ENCODE results near the gene MAST2. TPM values are rescaled to one million over a fixed set of nuclear protein-coding genes. Genes with fewer than 3 reads are reported as not detected.
"Not testable (repeated sequence)": the region's sequence is repeated elsewhere in the genome, so short reads cannot be mapped to it uniquely, and the experiment has no call there.

MAST2 gene
- total and polyA plus RNA-seq, 2 experiments from 2014 or later: 44.8 to 79.2 TPM

- no peaks in the 10 kb centered on the region for H3K27me3 ChIP-seq
- H3K36me3 ChIP-seq: no peaks in the 10 kb centered on the region
- H3K4me3 ChIP-seq: no peak overlapping the region
- no peak overlapping the region for H3K27ac ChIP-seq
- DNase-seq (ENCODE audit: low read depth in 1 of 2, low spot score in 1 of 2): no peak
- TF ChIP-seq, protein P1, sequence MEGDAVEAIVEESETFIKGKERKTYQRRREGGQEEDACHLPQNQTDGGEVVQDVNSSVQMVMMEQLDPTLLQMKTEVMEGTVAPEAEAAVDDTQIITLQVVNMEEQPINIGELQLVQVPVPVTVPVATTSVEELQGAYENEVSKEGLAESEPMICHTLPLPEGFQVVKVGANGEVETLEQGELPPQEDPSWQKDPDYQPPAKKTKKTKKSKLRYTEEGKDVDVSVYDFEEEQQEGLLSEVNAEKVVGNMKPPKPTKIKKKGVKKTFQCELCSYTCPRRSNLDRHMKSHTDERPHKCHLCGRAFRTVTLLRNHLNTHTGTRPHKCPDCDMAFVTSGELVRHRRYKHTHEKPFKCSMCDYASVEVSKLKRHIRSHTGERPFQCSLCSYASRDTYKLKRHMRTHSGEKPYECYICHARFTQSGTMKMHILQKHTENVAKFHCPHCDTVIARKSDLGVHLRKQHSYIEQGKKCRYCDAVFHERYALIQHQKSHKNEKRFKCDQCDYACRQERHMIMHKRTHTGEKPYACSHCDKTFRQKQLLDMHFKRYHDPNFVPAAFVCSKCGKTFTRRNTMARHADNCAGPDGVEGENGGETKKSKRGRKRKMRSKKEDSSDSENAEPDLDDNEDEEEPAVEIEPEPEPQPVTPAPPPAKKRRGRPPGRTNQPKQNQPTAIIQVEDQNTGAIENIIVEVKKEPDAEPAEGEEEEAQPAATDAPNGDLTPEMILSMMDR (IDR thresholded peaks at IDR 0.05; ENCODE audit: low read depth, low read length): no peak
- H3K4me1 ChIP-seq (ENCODE audit: low read depth): peaks cover 9% of the 10 kb centered on the region
- H3K9me3 ChIP-seq (ENCODE audit: low read depth): no peaks in the 10 kb centered on the region
Measured at GRCh38 chr1:45934947-45935346, 131.5 kb downstream of the MAST2 start.

DNA sequence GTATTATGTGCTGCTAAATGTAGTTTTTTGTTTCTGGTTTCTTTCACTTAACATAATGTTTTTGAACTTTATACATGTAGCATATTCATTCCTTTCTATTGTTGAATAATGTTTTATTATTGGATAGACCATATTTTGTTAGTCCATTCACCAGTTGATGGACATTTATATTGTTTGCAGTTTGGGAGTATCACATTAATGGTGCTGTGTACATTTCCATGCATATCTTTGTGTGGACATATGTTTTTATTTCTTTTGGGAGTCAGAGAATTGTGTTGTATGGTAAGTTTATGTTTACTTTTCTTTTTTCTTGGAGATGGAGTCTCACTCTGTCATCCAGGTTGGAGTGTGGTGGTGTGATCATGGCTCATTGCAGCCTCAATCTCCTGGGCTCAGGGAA is 134.6 kb downstream of the MAST2 start:
- no peaks in the 10 kb centered on the region for H3K9me3 ChIP-seq (ENCODE audit: low read depth)
- no peak overlapping the region for H3K4me3 ChIP-seq
- no peaks in the 10 kb centered on the region for H3K4me1 ChIP-seq (ENCODE audit: low read depth)
- no peaks in the 10 kb centered on the region for H3K27me3 ChIP-seq
- H3K36me3 ChIP-seq: no peaks in the 10 kb centered on the region
- TF ChIP-seq, protein P1 (IDR thresholded peaks at IDR 0.05; ENCODE audit: low read depth, low read length): no peak
- H3K27ac ChIP-seq: no peak overlapping the region
- DNase-seq (ENCODE audit: low read depth in 1 of 2, low spot score in 1 of 2): no peak

GRCh38 chr1:45942411-45942810 is 139.0 kb downstream of the MAST2 start:
- Histone ChIP-seq H3K4me1 (ENCODE audit: low read depth) (no peaks in the 10 kb centered on the region), H3K27ac (no peak overlapping the region), H3K36me3 (no peaks in the 10 kb centered on the region), H3K4me3 (no peak overlapping the region), H3K27me3 (no peaks in the 10 kb centered on the region), H3K9me3 (ENCODE audit: low read depth) (no peaks in the 10 kb centered on the region)
- DNase-seq (ENCODE audit: low read depth in 1 of 2, low spot score in 1 of 2): no peak
- TF ChIP-seq, protein P1 (IDR thresholded peaks at IDR 0.05; ENCODE audit: low read depth, low read length): no peak

DNA sequence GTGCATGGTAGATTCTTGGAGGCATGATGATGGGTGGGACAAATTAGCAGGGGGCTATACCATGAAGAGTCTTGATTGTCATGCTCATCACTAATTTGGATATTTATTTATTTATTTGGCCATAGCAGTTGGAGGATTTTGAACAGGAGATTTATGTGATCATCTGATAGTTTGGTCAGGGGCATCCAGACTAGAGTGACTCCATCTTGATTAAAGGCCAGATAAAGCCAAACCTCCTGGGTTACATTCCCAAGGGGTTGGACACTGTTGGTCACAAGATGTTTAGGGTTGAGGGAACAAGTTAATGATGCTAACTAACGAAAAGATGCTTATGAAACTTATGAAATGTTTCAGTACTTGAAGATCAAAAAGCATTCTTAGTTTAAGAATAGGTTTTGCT is 139.8 kb downstream of the MAST2 start:
- no peaks in the 10 kb centered on the region for H3K9me3 ChIP-seq (ENCODE audit: low read depth)
- no peaks in the 10 kb centered on the region for H3K27me3 ChIP-seq
- H3K36me3 ChIP-seq: no peaks in the 10 kb centered on the region
- no peak overlapping the region for H3K27ac ChIP-seq
- H3K4me1 ChIP-seq (ENCODE audit: low read depth): no peaks in the 10 kb centered on the region
- no peak for DNase-seq (ENCODE audit: low read depth in 1 of 2, low spot score in 1 of 2)
- H3K4me3 ChIP-seq: no peak overlapping the region
- TF ChIP-seq, protein P1 (IDR thresholded peaks at IDR 0.05; ENCODE audit: low read depth, low read length): no peak

GRCh38 chr1:45945426-45945825 is 142.0 kb downstream of the MAST2 start:
- Histone ChIP-seq H3K36me3 (no peaks in the 10 kb centered on the region), H3K4me3 (no peak overlapping the region), H3K27ac (no peak overlapping the region), H3K4me1 (ENCODE audit: low read depth) (no peaks in the 10 kb centered on the region), H3K9me3 (ENCODE audit: low read depth) (no peaks in the 10 kb centered on the region), H3K27me3 (no peaks in the 10 kb centered on the region)
- DNase-seq (ENCODE audit: low read depth in 1 of 2, low spot score in 1 of 2): peak in 1 of 2 donors; percentile 71
- TF ChIP-seq, protein P1 (IDR thresholded peaks at IDR 0.05; ENCODE audit: low read depth, low read length): no peak

DNA sequence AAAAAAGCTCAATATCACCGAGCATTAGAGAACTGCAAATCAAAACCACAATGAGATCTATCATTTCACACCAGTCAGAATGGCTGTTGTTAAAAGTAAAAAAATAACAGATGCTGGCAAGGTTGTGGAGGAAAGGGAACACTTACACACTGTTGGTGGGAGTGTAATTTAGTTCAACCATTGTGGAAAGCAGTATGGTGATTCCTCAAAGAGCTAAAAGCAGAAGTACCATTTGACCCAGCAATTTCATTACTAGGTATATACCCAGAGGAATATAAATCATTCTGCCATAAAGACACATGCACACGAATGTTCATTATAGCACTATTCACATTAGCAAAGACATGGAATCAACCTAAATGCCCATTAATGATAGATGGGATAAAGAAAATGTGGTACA is 146.1 kb downstream of the MAST2 start:
- H3K4me3 ChIP-seq; H3K27me3 ChIP-seq; H3K27ac ChIP-seq; DNase-seq (ENCODE audit: low read depth in 1 of 2, low spot score in 1 of 2); H3K9me3 ChIP-seq (ENCODE audit: low read depth); H3K36me3 ChIP-seq: not testable (repeated sequence)
- peaks cover 21% of the 10 kb centered on the region for H3K4me1 ChIP-seq (ENCODE audit: low read depth)

Measured in cardiac muscle cell (in vitro differentiated cells and primary cell).